ENCODE measurements around the gene SEC24D.

DNA sequence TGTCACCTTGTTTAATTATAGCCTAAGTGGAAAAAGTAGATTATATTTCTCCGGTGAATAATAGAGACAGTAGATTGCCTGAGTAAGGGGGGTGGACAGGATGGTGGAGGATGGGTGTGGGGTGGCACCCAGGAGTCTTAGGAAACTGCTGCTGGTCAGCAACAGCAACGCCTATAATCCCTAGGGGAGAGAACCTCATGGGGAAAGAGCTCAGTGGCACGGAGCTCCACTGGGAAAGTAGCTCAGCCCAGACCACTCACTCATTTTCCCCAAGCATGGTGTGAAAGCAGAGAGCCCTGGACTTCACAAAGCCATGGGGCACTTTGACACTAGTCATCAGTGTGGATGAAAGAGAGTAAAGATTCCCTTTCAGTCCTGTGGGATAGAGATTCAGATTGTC is 119.6 kb downstream of the SEC24D start:
- TF ChIP-seq, protein P1, sequence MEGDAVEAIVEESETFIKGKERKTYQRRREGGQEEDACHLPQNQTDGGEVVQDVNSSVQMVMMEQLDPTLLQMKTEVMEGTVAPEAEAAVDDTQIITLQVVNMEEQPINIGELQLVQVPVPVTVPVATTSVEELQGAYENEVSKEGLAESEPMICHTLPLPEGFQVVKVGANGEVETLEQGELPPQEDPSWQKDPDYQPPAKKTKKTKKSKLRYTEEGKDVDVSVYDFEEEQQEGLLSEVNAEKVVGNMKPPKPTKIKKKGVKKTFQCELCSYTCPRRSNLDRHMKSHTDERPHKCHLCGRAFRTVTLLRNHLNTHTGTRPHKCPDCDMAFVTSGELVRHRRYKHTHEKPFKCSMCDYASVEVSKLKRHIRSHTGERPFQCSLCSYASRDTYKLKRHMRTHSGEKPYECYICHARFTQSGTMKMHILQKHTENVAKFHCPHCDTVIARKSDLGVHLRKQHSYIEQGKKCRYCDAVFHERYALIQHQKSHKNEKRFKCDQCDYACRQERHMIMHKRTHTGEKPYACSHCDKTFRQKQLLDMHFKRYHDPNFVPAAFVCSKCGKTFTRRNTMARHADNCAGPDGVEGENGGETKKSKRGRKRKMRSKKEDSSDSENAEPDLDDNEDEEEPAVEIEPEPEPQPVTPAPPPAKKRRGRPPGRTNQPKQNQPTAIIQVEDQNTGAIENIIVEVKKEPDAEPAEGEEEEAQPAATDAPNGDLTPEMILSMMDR (IDR thresholded peaks at IDR 0.05; ENCODE audit: low read depth, low read length): no peak
- TF ChIP-seq, protein P2, sequence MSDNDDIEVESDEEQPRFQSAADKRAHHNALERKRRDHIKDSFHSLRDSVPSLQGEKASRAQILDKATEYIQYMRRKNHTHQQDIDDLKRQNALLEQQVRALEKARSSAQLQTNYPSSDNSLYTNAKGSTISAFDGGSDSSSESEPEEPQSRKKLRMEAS (IDR thresholded peaks at IDR 0.05; ENCODE audit: low read depth, low read length): no peak
